ENCODE data around the gene GNE.

Gene GNE

GRCh38 chr9:36217256-36217968 lies 40.8 kb downstream of the GNE start:
- no peak overlapping the region for H3K9ac ChIP-seq (ENCODE audit: low read length in 5 of 5)
- peaks cover 0 to 2% (median under 1%) of the 10 kb centered on the region in 5 donors for H3K9me3 ChIP-seq (ENCODE audit: control insufficient read depth in 5 of 5, low read length in 5 of 5)
- no peaks in the 10 kb centered on the region for H3K27me3 ChIP-seq (ENCODE audit: control insufficient read depth in 5 of 5, insufficient read depth in 4 of 5, low read length in 5 of 5)
- no peak overlapping the region for H3K27ac ChIP-seq (ENCODE audit: low read depth, low read length)
- peaks cover 15 to 68% (median 58%) of the 10 kb centered on the region in 5 donors for H3K36me3 ChIP-seq (ENCODE audit: control insufficient read depth in 5 of 5, insufficient read depth in 5 of 5, low read length in 5 of 5)
- peaks cover 0 to 46% (median 35%) of the 10 kb centered on the region in 5 donors for H3K4me1 ChIP-seq (ENCODE audit: control insufficient read depth in 5 of 5, insufficient read depth in 5 of 5, low read length in 5 of 5)
- H3K4me3 ChIP-seq (ENCODE audit: low read depth in 1 of 5, low read length in 5 of 5), result no peak overlapping the region

GRCh38 chr9:36214571-36214970 lies 43.7 kb downstream of the GNE start:
- Histone ChIP-seq H3K4me1 (ENCODE audit: control insufficient read depth in 5 of 5, insufficient read depth in 5 of 5, low read length in 5 of 5) (peaks cover 3 to 68% (median 57%) of the 10 kb centered on the region in 5 donors), H3K4me3 (ENCODE audit: low read depth in 1 of 5, low read length in 5 of 5) (no peak overlapping the region), H3K36me3 (ENCODE audit: control insufficient read depth in 5 of 5, insufficient read depth in 5 of 5, low read length in 5 of 5) (peaks cover 10 to 72% (median 57%) of the 10 kb centered on the region in 5 donors), H3K9me3 (ENCODE audit: control insufficient read depth in 5 of 5, low read length in 5 of 5) (no peaks in the 10 kb centered on the region), H3K27me3 (ENCODE audit: control insufficient read depth in 5 of 5, insufficient read depth in 4 of 5, low read length in 5 of 5) (no peaks in the 10 kb centered on the region), H3K27ac (ENCODE audit: low read depth, low read length) (peak overlapping the region; percentile 69), H3K9ac (ENCODE audit: low read length in 5 of 5) (no peak overlapping the region)

GRCh38 chr9:36213989-36214388 lies 44.3 kb downstream of the GNE start:
- Histone ChIP-seq H3K4me1 (ENCODE audit: control insufficient read depth in 5 of 5, insufficient read depth in 5 of 5, low read length in 5 of 5) (peaks cover 3 to 72% (median 58%) of the 10 kb centered on the region in 5 donors), H3K4me3 (ENCODE audit: low read depth in 1 of 5, low read length in 5 of 5) (no peak overlapping the region), H3K9ac (ENCODE audit: low read length in 5 of 5) (no peak overlapping the region), H3K36me3 (ENCODE audit: control insufficient read depth in 5 of 5, insufficient read depth in 5 of 5, low read length in 5 of 5) (peaks cover 8 to 72% (median 55%) of the 10 kb centered on the region in 5 donors), H3K27me3 (ENCODE audit: control insufficient read depth in 5 of 5, insufficient read depth in 4 of 5, low read length in 5 of 5) (no peaks in the 10 kb centered on the region), H3K27ac (ENCODE audit: low read depth, low read length) (peak overlapping the region; percentile 69), H3K9me3 (ENCODE audit: control insufficient read depth in 5 of 5, low read length in 5 of 5) (no peaks in the 10 kb centered on the region)

- no peaks in the 10 kb centered on the region for H3K27me3 ChIP-seq (ENCODE audit: control insufficient read depth in 5 of 5, insufficient read depth in 4 of 5, low read length in 5 of 5)
- peak overlapping the region in 2 of 5 donors; percentile 10 to 18 for H3K9ac ChIP-seq (ENCODE audit: low read length in 5 of 5)
- peaks cover 3 to 78% (median 64%) of the 10 kb centered on the region in 5 donors for H3K4me1 ChIP-seq (ENCODE audit: control insufficient read depth in 5 of 5, insufficient read depth in 5 of 5, low read length in 5 of 5)
- H3K9me3 ChIP-seq (ENCODE audit: control insufficient read depth in 5 of 5, low read length in 5 of 5), result no peaks in the 10 kb centered on the region
- no peak overlapping the region for H3K4me3 ChIP-seq (ENCODE audit: low read depth in 1 of 5, low read length in 5 of 5)
- H3K36me3 ChIP-seq (ENCODE audit: control insufficient read depth in 5 of 5, insufficient read depth in 5 of 5, low read length in 5 of 5), result peaks cover 8 to 71% (median 55%) of the 10 kb centered on the region in 5 donors
- peak overlapping the region; percentile 69 for H3K27ac ChIP-seq (ENCODE audit: low read depth, low read length)
Measured at GRCh38 chr9:36213387-36213786, 44.9 kb downstream of the GNE start.

- Histone ChIP-seq H3K4me3 (ENCODE audit: low read depth in 1 of 5, low read length in 5 of 5) (no peak overlapping the region), H3K4me1 (ENCODE audit: control insufficient read depth in 5 of 5, insufficient read depth in 5 of 5, low read length in 5 of 5) (peaks cover 3 to 91% (median 70%) of the 10 kb centered on the region in 5 donors), H3K36me3 (ENCODE audit: control insufficient read depth in 5 of 5, insufficient read depth in 5 of 5, low read length in 5 of 5) (peaks cover 8 to 75% (median 56%) of the 10 kb centered on the region in 5 donors), H3K27ac (ENCODE audit: low read depth, low read length) (peak overlapping the region; percentile 45), H3K27me3 (ENCODE audit: control insufficient read depth in 5 of 5, insufficient read depth in 4 of 5, low read length in 5 of 5) (no peaks in the 10 kb centered on the region), H3K9ac (ENCODE audit: low read length in 5 of 5) (no peak overlapping the region), H3K9me3 (ENCODE audit: control insufficient read depth in 5 of 5, low read length in 5 of 5) (no peaks in the 10 kb centered on the region)
Measured at GRCh38 chr9:36211510-36211909, 46.7 kb downstream of the GNE start.

- no peak overlapping the region for H3K4me3 ChIP-seq (ENCODE audit: low read depth in 1 of 5, low read length in 5 of 5)
- H3K27me3 ChIP-seq (ENCODE audit: control insufficient read depth in 5 of 5, insufficient read depth in 4 of 5, low read length in 5 of 5), result no peaks in the 10 kb centered on the region
- H3K36me3 ChIP-seq (ENCODE audit: control insufficient read depth in 5 of 5, insufficient read depth in 5 of 5, low read length in 5 of 5), result peaks cover 5 to 83% (median 57%) of the 10 kb centered on the region in 5 donors
- no peaks in the 10 kb centered on the region for H3K9me3 ChIP-seq (ENCODE audit: control insufficient read depth in 5 of 5, low read length in 5 of 5)
- H3K9ac ChIP-seq (ENCODE audit: low read length in 5 of 5), result peak overlapping the region in 1 of 5 donors; percentile 31
- H3K27ac ChIP-seq (ENCODE audit: low read depth, low read length), result peak overlapping the region; percentile 45
- peaks cover 3 to 86% (median 67%) of the 10 kb centered on the region in 5 donors for H3K4me1 ChIP-seq (ENCODE audit: control insufficient read depth in 5 of 5, insufficient read depth in 5 of 5, low read length in 5 of 5)
Measured at GRCh38 chr9:36210722-36211121, 47.5 kb downstream of the GNE start.

GRCh38 chr9:36208521-36209253 lies 49.6 kb downstream of the GNE start:
- Histone ChIP-seq H3K4me3 (ENCODE audit: low read depth in 1 of 5, low read length in 5 of 5) (no peak overlapping the region), H3K27ac (ENCODE audit: low read depth, low read length) (peak overlapping the region; percentile 47), H3K4me1 (ENCODE audit: control insufficient read depth in 5 of 5, insufficient read depth in 5 of 5, low read length in 5 of 5) (peaks cover 3 to 68% (median 48%) of the 10 kb centered on the region in 5 donors), H3K36me3 (ENCODE audit: control insufficient read depth in 5 of 5, insufficient read depth in 5 of 5, low read length in 5 of 5) (peaks cover 11 to 98% (median 75%) of the 10 kb centered on the region in 5 donors), H3K9ac (ENCODE audit: low read length in 5 of 5) (no peak overlapping the region), H3K9me3 (ENCODE audit: control insufficient read depth in 5 of 5, low read length in 5 of 5) (no peaks in the 10 kb centered on the region), H3K27me3 (ENCODE audit: control insufficient read depth in 5 of 5, insufficient read depth in 4 of 5, low read length in 5 of 5) (no peaks in the 10 kb centered on the region)

- no peaks in the 10 kb centered on the region for H3K27me3 ChIP-seq (ENCODE audit: control insufficient read depth in 5 of 5, insufficient read depth in 4 of 5, low read length in 5 of 5)
- H3K27ac ChIP-seq (ENCODE audit: low read depth, low read length), result peak overlapping the region; percentile 48
- no peak overlapping the region for H3K4me3 ChIP-seq (ENCODE audit: low read depth in 1 of 5, low read length in 5 of 5)
- H3K9ac ChIP-seq (ENCODE audit: low read length in 5 of 5), result peak overlapping the region in 1 of 5 donors; percentile 7
- H3K36me3 ChIP-seq (ENCODE audit: control insufficient read depth in 5 of 5, insufficient read depth in 5 of 5, low read length in 5 of 5), result peaks cover 19 to 97% (median 82%) of the 10 kb centered on the region in 5 donors
- H3K4me1 ChIP-seq (ENCODE audit: control insufficient read depth in 5 of 5, insufficient read depth in 5 of 5, low read length in 5 of 5), result peaks cover 3 to 57% (median 38%) of the 10 kb centered on the region in 5 donors
- no peaks in the 10 kb centered on the region for H3K9me3 ChIP-seq (ENCODE audit: control insufficient read depth in 5 of 5, low read length in 5 of 5)
Measured at GRCh38 chr9:36207546-36208012, 50.7 kb downstream of the GNE start.

GRCh38 chr9:36207016-36207415 lies 51.2 kb downstream of the GNE start:
- Histone ChIP-seq H3K4me3 (ENCODE audit: low read depth in 1 of 5, low read length in 5 of 5) (no peak overlapping the region), H3K4me1 (ENCODE audit: control insufficient read depth in 5 of 5, insufficient read depth in 5 of 5, low read length in 5 of 5) (peaks cover 3 to 51% (median 34%) of the 10 kb centered on the region in 5 donors), H3K9ac (ENCODE audit: low read length in 5 of 5) (no peak overlapping the region), H3K36me3 (ENCODE audit: control insufficient read depth in 5 of 5, insufficient read depth in 5 of 5, low read length in 5 of 5) (peaks cover 24 to 97% (median 81%) of the 10 kb centered on the region in 5 donors), H3K27ac (ENCODE audit: low read depth, low read length) (peak overlapping the region; percentile 48), H3K27me3 (ENCODE audit: control insufficient read depth in 5 of 5, insufficient read depth in 4 of 5, low read length in 5 of 5) (no peaks in the 10 kb centered on the region), H3K9me3 (ENCODE audit: control insufficient read depth in 5 of 5, low read length in 5 of 5) (no peaks in the 10 kb centered on the region)

Measured in subcutaneous abdominal adipose tissue (tissue), 5 donors.